Inflammatory macrophage (primary cell): ENCODE results near the gene EXOC2.

Source experiments
- DNase-seq, 2 donors: peaks; one replicate each; pipeline ENCODE4 v3.0.0-alpha.2; 2020 to 2022

EXOC2 gene

DNA sequence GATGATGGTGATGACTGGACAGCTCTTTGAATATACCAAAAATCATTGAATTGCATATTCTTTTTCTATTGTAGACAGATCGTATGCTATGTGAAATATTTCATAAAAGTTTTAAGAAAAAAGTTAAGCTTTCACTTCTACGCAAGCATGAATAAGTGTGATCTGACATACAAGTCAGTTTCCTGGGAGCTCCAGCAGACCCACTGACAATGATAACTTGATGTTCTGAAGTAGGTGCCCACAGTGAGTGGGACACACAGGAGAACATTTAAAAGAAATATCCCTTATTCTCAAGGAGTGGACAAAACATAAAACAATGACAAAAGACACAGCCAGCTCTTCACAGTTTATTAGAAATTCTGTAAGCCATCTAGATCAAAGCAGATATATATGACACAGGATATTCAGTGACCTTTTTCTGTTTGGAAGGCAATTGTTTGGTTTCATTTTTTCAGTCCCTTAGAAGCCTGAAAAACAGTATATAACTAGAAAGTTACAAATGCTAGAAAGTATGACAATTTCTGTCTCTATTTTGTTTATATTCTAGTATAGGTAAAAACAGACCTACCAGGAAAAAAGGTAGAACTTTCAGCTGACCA lies 200.0 kb downstream of the EXOC2 start:
- DNase-seq, result no peak

DNA sequence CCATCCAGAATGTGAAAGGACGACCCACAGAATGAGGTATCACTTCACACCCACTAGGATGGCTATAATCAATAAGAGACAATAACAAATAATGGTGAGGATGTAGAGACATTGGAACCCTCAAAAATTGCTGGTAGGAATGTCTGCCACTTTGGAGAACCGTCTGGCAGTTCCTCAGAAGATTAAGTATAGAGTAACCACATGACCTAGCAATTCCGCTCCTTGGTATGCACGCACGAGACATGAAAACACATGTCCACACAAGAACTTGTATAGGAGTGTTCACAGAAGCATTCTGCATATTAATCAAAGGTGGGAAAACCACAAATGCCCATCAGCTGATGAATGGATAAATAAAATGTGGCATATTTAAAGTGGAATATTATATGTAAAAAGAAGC lies 200.8 kb downstream of the EXOC2 start:
- no peak for DNase-seq

DNA sequence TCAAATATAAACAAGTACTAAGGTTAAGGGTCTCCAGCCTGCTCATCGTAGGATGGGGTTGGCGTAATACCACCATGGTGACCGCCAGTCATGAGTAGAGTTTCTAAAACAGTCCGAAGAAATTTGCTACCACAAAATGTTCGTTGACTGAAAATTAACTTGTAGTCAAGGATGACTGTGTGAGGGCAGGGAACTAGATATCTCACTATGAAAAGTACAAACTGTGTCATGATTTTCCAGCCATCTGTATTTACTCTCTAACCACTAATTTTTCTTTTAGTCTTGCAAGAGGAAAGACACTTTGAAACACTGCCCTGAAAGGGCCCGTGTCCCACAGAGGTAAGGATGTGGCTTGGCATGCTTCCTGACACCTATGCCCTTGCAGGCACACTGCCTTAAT lies 201.7 kb downstream of the EXOC2 start:
- DNase-seq, result no peak

DNA sequence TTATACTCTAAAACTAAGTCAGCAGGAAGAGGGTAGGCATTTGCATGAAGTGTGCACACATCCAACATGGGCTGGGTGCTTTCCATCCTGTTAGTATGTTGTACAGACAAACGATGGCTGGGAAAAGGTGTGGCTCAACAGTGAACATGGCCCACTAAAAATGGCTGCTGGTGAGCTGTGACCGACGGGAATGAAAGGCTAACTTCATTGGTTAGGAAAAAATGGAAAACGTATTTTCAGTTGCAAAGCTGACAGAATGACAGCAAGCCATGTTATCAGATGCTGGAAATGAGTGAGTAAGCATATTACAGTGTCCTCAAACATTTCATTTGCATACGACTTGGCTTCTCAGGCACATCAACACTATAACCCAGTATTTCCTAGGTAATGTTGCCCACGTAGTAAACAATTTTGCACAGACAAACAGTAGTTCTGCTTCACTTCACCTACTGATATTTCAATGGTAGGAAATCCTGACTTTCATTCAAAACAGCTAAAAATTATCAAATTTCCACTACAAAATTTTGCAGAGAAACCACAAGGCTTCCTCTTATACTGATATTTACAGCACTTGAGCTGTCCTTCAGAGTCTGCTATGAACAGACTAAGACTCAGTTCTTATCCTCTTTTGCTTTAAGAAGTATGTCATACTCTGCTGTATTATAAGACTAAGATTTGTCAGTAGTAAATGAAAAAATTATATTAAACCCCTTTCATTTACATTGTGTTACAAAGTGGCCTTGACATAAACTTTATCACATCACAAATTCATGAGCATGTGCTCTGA lies 202.5 kb downstream of the EXOC2 start:
- DNase-seq, result no peak

DNA sequence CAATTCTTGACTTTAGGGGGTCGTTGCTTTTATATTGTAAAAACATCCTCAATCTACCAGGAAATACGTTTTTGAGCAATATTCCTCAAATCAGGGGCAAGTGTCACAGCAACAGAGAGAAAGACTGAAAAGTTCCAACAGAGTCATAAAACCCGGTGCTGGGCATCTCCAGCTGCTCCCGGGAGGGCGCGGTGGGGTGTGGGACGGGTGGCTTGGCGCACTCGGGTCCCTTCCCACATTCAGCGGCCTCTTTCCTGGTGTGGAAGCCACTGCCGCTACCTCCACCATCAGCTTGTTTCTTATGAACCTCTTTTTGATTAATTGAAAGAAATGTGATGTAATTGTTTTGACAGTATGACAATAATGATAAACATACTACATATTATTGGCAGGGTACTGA lies 203.2 kb downstream of the EXOC2 start:
- no peak for DNase-seq

DNA sequence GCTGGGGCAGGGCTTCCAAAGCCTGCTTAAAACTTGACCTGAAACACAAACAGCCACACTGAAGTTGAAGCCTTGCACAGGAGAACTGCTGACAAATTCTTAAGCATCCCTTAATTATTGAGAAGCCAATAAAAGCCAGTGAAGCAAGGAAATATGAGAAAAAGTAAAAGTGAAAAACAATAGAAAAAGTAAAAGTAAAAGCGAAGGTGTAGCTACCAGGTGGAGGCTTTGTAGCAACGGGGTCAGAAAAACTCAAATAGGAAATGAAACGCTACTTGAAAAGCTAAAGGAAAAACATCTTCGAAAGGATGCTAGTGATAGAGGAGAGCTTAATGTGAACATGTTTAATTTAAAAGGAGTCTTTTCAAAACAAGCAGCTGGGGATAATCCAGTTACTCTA lies 203.9 kb downstream of the EXOC2 start:
- no peak for DNase-seq

DNA sequence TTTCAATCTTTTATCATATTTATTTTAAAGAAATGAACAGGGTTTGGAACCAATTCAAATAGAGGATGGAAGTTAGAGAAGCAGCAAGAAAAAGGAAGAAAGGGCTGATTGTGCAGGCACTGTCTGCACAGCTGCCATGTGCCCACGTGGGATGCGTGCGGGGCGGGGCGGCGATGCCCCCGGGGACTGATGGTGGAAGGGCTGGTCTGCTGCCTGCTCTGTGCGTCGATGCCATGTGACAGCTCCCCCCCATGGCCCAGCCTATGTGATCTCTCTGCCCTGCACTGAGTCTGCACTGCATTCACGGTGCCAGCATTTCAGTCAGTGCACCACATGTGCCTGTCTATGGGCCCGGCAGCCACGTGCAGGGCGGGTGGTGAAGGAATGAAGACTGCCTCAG lies 205.0 kb downstream of the EXOC2 start:
- DNase-seq, result no peak

DNA sequence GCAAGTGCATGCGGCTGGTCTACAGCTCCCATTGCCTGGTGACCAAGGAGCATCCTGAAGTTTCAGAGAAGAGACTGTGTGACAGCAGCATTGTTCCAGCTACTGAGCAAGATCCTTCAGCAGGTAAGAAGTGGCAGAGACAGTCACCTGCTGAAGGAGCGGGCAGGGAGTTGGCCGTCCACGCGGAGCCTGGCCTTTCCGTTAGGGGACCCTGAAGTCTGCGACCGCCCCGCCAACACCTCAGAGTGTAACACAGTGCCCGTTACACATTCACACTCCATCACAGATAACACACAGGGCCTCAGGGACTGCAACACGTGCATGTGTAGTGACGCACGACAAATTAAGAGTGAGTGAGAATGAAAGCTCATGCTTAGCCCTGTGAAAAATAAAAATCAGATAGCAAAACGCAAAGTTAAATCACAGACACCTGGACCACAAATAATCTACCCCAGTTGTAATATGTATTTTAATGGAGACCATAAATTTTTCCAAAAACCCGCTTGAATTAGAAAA lies 207.2 kb downstream of the EXOC2 start:
- DNase-seq, result no peak

DNA sequence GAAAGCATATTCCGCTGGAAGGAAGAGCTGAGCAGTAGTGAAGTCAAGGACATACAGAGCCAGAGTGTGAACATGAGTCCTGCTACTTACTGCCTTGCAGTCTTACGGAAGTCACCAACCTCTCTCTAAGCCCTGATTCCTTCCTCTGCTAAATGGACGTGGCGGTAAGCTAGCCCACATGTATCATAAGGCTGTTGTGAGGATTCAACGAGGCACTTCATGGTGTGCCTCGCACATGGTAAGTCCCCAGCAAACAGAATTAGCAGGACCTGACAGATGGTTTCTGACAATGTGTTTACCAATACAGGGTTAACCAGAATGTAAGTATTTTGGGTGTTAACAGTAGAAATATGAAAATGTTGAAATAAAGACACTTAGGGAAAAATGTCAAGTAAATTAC lies 208.2 kb downstream of the EXOC2 start:
- no peak for DNase-seq

DNA sequence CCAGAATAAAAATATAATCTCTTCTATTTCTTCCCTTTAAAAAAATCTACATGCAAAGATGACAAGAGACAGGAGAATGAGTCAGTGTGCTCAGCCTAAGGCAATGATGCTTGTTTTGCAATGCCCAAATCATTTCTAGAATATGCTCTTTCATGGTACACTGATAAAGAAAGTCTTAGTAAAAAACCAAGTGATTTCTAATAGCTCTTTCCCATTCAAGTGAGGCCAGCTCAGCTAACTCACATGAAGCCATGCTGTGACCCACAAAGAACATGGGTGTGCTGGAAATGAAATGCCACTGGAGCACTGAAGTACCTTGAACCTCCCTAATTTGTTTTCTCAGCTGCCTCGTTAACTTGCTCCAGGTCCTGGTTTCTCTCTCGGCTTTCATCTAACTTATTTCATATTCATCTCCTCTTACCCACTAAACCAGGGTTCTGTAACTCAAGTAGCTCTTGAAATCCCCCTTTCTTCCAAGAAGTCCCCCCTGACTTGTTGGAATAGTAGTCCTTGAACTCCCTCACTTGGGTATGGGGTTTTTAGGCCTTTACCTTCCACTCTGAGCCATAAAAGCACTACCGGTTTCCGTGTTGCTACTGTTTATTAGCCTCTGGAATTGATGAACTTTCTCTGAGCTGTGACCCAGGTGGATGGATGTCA lies 208.7 kb downstream of the EXOC2 start:
- no peak for DNase-seq

DNA sequence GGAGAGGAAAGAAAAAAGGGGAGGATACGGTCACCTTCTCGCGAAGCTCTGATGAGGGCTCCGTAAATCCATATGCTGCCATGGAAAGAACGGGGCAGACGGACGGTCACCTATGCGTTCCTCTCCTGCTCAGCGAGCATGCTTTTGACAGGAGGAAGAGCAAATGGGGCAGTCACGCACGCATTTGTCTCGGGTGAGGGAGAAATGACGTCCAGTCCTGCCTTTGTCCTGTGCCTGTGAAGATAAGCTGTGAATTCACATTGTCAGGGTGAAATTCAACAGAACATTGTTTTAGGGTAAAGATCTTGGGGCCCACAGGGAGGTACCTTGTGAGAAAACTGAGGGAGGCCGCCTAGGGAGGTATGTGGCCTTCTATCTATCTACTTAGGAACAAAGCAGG lies 217.6 kb downstream of the EXOC2 start:
- DNase-seq, result no peak

DNA sequence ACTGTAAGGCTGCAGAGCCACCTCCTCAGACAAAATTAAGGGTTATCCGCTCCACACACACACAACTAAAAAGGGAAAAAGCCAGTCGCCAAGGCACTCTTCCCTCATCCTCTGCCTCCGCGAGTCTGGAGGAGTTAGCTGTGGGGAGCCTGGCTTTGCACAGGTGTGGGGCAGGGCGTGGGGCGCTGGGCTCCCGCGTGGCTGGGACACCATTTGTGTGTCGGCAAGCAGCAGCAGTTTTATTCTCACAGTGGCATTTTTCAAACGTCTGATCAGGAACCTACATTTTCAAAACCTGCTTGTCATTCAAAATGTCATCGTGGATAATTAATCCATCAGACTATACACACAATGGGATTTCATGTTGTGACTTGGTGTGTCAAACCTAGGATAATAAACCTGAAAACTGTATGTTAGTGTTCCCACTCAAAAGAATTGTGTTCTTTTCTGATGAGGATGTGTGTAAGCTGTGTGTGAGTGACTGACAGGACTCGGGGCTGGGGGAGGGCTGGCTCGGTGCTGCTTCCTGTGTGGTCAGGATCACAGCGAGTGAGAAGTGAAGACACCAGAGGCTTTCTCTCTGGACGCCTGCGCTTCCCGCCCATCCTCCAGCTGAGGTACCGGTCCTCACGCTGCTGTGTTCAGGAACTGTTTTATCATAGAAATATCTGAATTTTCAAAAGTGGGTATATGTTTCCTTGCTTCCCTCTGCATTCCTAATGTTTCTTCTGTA lies 218.3 kb downstream of the EXOC2 start:
- peak; percentile 2 to 52 for DNase-seq

DNA sequence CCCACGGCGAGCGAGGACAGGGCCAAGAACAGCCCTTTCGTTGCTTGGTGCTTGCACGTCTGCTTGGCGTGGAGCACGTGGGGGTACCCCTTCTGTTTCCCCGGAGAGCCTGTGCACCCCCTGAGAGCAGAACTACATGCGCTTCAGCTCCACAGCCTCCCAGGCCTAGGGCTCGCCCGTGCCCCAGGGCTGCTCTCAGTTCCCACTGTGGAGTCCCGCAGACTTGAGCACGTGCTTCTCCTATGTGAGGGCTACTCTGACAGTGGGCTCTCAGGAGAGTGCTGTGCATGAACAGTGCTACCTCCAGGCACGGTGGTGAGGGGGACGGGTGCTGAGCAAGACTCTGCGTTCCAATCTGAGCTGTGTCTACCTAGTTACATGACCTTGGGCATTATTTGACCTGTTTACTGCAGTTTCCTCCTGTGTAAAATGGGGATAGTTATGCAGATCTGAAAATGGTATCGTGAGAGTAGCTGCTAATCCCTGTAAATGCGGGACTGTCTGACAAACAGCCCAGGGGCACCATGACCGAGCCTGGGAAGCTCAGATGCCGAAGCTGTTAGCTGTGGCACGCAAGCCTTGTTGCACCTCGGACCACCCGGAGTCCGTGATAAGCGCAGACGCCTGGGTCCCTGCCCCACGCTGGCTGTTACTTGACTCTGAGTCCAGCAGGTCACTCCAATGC lies 219.0 kb downstream of the EXOC2 start:
- no peak for DNase-seq

DNA sequence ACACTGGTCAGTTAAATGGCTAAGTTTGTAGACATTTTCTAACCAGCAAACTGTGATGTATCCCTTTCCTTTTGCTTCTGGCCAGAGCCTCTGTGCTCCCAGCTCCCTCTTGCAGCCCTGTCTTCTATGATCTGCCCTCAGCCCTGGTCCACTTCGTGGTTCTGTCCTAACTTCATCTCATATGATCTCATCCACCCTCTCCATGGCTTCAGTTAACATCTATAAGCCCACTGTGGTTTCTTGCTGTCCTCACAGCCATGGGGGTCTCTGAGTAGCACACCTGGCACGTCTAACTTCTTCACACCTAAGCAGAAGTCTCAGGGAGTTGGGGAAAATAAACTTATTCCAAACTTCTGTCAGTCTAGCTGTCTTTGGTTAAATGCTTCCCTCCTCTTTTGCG lies 219.6 kb downstream of the EXOC2 start:
- no peak for DNase-seq

DNA sequence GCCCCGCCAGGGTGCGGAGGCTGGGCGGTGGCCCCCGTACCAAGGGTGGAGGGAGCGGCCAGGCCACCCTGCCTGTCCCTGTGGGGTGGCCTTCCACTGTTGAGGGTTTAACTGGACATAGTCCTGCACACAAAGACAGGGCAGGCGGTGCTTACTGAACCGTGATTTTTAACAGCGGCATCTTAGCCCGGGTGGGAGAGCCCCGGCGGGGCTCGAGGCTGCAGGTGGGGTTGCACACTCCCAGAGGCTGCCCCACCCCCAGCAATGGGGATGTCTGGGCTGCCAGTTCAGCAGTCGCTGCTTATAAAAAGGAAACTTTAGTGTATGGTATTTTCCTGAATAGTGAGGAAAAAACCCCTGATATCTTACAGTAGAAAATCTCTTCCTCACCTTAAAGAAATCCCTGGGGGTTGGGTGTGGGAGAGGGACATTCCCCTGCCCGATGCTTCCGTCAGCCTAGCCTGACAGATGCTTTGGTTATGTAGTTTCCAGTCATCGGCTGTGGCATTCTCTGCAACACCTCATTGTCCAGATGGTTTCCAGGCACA lies 222.0 kb downstream of the EXOC2 start:
- no peak for DNase-seq

DNA sequence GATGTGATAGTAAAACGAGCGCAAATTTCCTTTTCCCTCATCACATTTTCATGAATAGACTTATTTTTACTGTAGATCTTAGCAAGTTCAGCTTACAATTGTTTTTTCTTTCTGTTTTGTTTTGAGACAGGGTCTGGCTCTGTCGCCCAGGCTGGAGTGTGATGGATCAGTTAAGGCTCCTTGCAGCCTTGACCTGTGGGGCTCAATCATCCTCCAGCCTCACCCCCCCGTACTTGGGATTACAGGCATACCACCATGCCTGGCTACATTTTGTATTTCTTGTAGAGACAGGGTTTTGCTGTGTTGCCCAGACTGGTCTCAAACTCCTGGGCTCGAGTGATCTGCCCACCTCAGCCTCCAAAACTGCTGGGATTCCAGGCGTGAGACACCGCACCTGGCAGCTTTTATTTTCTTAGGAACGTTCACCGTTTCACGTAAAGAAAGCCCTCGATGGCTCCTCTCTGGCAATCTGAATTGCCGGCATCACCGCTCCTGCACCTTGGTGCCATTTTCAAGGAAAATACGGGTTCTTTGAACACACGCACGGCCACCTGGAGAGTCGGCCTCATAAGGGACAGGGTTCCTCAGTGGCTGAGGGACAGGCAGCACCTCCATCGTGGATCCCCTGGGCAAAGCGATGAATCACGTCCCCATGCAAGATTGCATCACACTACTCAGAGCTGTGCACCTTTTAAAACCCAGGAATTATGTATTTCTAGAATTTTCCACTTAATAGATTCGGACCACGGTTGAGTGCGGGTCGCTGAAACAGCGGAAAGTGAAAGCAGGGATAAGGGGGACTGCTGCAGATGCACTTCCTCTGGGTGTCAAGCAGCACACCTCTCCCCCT lies 222.7 kb downstream of the EXOC2 start:
- no peak for DNase-seq

DNA sequence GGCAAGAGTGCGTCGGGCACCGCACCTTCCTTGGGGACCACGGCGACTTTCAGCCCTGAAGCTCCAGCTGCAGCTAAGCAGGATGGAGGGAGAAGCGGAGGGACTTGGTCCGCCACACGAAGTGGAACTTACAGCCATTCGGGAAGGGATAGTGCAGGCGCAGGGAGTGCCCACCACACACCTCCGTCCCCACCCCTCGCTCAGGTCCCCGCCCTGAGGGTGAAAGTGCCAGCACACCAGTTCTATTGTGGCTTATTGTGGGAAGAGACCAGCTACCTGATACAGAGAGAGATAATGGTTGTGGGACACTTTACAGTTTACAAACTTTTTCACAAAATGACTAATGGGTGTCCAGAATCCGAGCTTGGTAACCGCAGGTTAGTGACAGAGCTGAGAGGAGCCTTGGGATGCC lies 225.3 kb downstream of the EXOC2 start:
- DNase-seq, result no peak

DNA sequence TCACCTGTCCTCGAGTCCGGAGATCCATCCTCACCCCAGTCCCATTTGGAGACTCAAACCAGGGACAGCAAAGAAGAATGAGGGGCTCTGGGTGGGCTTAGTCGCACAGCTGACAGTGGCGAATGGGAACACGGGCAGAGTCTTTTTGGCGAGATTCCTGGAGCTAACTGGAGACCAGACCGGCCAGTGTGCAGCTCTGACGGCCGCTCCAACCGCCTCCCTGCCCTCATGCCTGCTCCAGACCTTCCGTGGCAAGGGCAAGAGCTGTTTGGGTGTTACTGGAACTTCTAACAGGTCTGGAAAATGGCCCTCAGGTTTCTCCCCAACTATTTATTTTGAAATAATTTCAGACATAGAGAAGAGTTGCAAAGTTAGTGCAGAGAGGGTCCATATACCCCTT lies 225.8 kb downstream of the EXOC2 start:
- no peak for DNase-seq

DNA sequence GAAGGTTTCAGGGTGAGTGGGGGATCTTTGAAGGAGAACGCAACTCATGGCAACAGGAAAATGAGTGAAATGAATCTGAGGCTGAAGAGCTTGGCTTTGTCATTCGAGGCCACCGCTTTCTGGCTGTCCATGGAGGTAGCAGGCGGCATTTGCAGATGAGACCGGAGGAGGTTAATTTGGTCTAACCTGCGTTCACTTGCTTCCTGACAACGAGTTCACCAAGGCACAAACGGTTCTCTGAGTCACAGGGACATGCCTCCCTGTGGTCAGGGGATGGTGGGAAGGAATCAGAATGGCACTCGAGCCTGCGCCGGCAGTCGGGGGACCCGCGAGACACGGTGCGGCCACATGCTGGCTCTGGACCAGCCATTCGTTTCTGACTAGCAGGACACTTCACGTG lies 226.4 kb downstream of the EXOC2 start:
- no peak for DNase-seq

DNA sequence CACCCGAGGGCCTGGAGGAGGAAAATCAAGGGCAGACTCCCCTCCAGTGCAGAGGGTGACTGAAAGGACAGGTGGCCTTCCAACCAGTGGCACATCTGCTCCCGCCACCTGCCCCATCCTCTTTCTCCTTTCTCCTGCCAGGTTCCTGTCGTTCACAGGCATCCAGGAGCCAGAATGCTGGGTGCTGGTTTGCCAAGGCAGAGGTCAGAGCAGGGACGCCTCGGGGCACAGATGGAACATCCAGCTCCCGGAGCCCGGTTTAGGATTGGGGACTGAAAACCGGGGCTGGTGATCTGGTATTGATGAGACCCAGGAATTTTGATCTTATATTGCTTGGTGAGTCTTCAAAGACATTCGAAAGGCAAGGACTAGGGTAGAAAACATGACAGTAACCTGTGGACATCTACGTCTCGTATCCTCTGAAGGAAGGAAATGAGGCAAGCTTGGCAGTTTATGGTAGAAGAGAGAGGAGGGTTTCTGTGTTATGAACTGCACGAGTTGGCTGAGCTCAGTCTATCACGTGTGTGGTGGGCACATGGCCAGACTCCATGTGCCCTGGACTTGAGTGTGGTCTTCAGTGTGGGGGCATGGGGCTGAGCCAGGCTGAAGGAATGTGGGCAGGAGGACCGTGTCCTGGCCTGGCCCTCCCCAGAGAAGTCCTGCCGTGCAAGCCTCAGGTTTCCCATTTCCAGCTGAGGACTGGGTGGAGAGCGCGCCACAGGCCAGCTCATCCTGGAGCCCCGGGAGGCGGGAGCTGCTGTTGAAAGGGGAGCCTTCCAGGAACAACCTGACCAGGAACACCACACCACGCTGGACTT lies 227.2 kb downstream of the EXOC2 start:
- DNase-seq, result no peak
